Neural progenitor cell (in vitro differentiated cells): Measurements from ENCODE around the gene NTF3. TPM values are rescaled to one million over a fixed set of nuclear protein-coding genes. Genes with fewer than 3 reads are reported as not detected.

Experiments used
- DNase-seq: peaks from one replicate; pipeline ENCODE4 v3.0.0-alpha.2; 2016; ENCODE audit warnings: low spot score
- H2AFZ ChIP-seq: fragments of 200-600 bp; sonication (generic); replicated peaks from 2 replicates; pipeline ENCODE4 v1.6.1; 2016; ENCODE audit warnings: antibody characterized with exemption
- H3F3A ChIP-seq: fragments of 200-600 bp; sonication (generic); 2 replicates; pipeline ENCODE4 v1.6.1; 2016; ENCODE audit warnings: antibody characterized with exemption, low read depth
- H3K27ac ChIP-seq: fragments of 200-600 bp; sonication (generic); 2 replicates; pipeline ENCODE4 v1.5.1; 2016; ENCODE audit warnings: mild to moderate bottlenecking
- H3K27me3 ChIP-seq: fragments of 200-600 bp; sonication (generic); 2 replicates; pipeline ENCODE4 v1.6.1; 2016; ENCODE audit warnings: mild to moderate bottlenecking, moderate library complexity
- H3K36me3 ChIP-seq: fragments of 200-600 bp; sonication (generic); 2 replicates; pipeline ENCODE4 v1.5.1; 2016
- H3K4me1 ChIP-seq: fragments of 200-600 bp; sonication (generic); 2 replicates; pipeline ENCODE4 v1.6.1; 2016; ENCODE audit warnings: mixed run types
- H3K4me2 ChIP-seq: fragments of 200-600 bp; sonication (generic); 2 replicates; pipeline ENCODE4 v1.6.1; 2016
- H3K4me3 ChIP-seq: fragments of 200-600 bp; sonication (generic); 2 replicates; pipeline ENCODE4 v1.5.1; 2016
- H3K79me2 ChIP-seq: fragments of 200-600 bp; sonication (generic); 2 replicates; pipeline ENCODE4 v1.6.1; 2016; ENCODE audit warnings: low read depth
- H3K9ac ChIP-seq: fragments of 200-600 bp; sonication (generic); 2 replicates; pipeline ENCODE4 v1.6.1; 2016
- H3K9me3 ChIP-seq: fragments of 200-600 bp; sonication (generic); 2 replicates; pipeline ENCODE4 v1.5.1; 2016; ENCODE audit warnings: low read depth
- H4K20me1 ChIP-seq: fragments of 200-600 bp; sonication (generic); 2 replicates; pipeline ENCODE4 v1.6.1; 2016; ENCODE audit warnings: low read depth
- H3K27ac Mint-ChIP-seq: 3 replicates; pipeline ENCODE4 v1.8.0; 2021; ENCODE audit warnings: mixed read lengths
- H3K27me3 Mint-ChIP-seq: 2 replicates; pipeline ENCODE4 v1.8.0; 2022; ENCODE audit warnings: low read depth, mild to moderate bottlenecking, inconsistent platforms, moderate library complexity, mixed read lengths; ENCODE audit not compliant: insufficient read depth
- H3K36me3 Mint-ChIP-seq: 3 replicates; pipeline ENCODE4 v1.8.0; 2021; ENCODE audit warnings: mixed read lengths
- H3K4me1 Mint-ChIP-seq: 3 replicates; pipeline ENCODE4 v1.8.0; 2021; ENCODE audit warnings: mixed read lengths
- H3K4me3 Mint-ChIP-seq: 3 replicates; pipeline ENCODE4 v1.8.0; 2021; ENCODE audit warnings: mild to moderate bottlenecking, moderate library complexity, mixed read lengths
- H3K9me3 Mint-ChIP-seq: 3 replicates; pipeline ENCODE4 v1.8.0; 2020; ENCODE audit warnings: mixed read lengths
- CTCF ChIP-seq: fragments of 200-600 bp; sonication (generic); IDR thresholded peaks from 2 replicates; pipeline ENCODE4 v1.5.1; 2017; ENCODE audit warnings: antibody characterized with exemption, mild to moderate bottlenecking
- EZH2 ChIP-seq: fragments of 200-600 bp; sonication (generic); IDR thresholded peaks from 2 replicates; pipeline ENCODE4 v1.6.1; 2017; ENCODE audit warnings: antibody characterized with exemption, mild to moderate bottlenecking, moderate library complexity
- EZH2phosphoT487 ChIP-seq: fragments of 200-600 bp; sonication (generic); IDR thresholded peaks from 2 replicates; pipeline ENCODE4 v1.6.1; 2017; ENCODE audit warnings: antibody characterized with exemption
- total RNA-seq: library from RNA; depleted of rRNA; stranded (reverse); fragments of >200 nt; gene quantifications from 2 replicates; pipeline ENCODE4 v1.2.3, GENCODE V29; 2015; ENCODE audit warnings: low replicate concordance

Gene NTF3
- total RNA-seq, 1 donor from 2014 or later: 6.7 TPM

DNA sequence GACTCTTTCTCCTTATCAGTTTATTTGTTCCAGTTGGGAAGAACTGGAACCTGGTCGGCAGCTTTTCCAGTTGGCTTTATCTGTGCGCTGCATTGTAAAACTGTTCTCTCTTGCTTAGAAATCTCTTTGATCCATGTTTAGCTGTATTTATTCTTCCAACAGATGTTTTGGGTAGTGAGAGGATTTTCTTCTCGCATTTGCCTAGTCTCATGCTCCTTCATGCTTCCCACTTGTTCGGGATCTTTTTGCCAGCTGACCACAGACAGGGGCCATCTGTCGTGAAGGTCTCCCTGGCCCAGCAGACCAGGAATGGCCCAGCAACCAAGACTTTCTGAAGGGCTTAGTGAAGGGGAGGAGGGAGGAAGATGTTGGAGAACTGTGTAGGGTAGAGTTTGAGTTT lies 21.6 kb downstream of the NTF3 start:
- TF ChIP-seq EZH2phosphoT487: no peak
- TF ChIP-seq CTCF: no peak
- no peak for TF ChIP-seq EZH2
- Histone ChIP-seq H3K36me3 (no peaks in the 10 kb centered on the region), H3K27me3 (no peaks in the 10 kb centered on the region), H3K9me3 (no peaks in the 10 kb centered on the region), H4K20me1 (peaks cover 50% of the 10 kb centered on the region), H3K4me3 (no peak overlapping the region), H3K4me1 (peaks cover 11% of the 10 kb centered on the region), H3K4me2 (no peak overlapping the region), H3F3A (no peaks in the 10 kb centered on the region), H2AFZ (no peak overlapping the region), H3K79me2 (no peaks in the 10 kb centered on the region), H3K9ac (no peak overlapping the region), H3K27ac (no peak overlapping the region)
- Mint-ChIP-seq H3K27ac (no peak overlapping the region), H3K27me3 (peaks cover 4% of the 10 kb centered on the region), H3K4me1 (peaks cover 6% of the 10 kb centered on the region), H3K9me3 (no peaks in the 10 kb centered on the region), H3K4me3 (no peak overlapping the region), H3K36me3 (no peaks in the 10 kb centered on the region)
- no peak for DNase-seq

DNA sequence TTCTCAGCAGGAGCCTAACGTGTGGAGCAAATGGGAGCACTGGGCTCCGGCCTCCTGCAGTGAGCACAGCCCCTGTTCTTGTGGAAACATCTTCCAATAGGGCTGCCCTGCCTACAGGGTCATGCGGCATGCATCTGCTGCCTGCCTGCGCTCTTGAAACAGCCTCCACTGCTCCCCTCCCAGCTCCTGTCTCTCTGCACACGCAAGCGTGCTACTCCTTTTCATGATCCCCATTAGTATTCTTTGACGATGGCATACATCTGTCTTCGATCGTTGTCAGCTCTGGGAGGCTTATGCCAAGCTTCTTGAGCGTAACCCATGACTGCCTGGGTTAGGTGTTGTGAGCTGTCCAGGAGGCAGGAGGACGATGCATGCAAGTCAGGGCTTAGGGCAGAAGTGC lies 23.1 kb downstream of the NTF3 start:
- TF ChIP-seq EZH2 (no peak), CTCF (no peak), EZH2phosphoT487 (no peak)
- no peak for DNase-seq
- Histone ChIP-seq H3K4me1 (peaks cover 11% of the 10 kb centered on the region), H4K20me1 (peaks cover 45% of the 10 kb centered on the region), H3K36me3 (no peaks in the 10 kb centered on the region), H3K79me2 (peaks cover 10% of the 10 kb centered on the region), H3K4me2 (no peak overlapping the region), H3K9ac (no peak overlapping the region), H3K27ac (no peak overlapping the region), H3K4me3 (no peak overlapping the region), H3K27me3 (no peaks in the 10 kb centered on the region), H2AFZ (no peak overlapping the region), H3F3A (no peaks in the 10 kb centered on the region), H3K9me3 (no peaks in the 10 kb centered on the region)
- Mint-ChIP-seq H3K4me3 (no peak overlapping the region), H3K27me3 (peaks cover 2% of the 10 kb centered on the region), H3K4me1 (peaks cover 6% of the 10 kb centered on the region), H3K9me3 (peaks cover 2% of the 10 kb centered on the region), H3K27ac (no peak overlapping the region), H3K36me3 (no peaks in the 10 kb centered on the region)

GRCh38 chr12:5456030-5456429 lies 24.1 kb downstream of the NTF3 start:
- peaks cover 40% of the 10 kb centered on the region for H4K20me1 ChIP-seq
- H3F3A ChIP-seq: no peaks in the 10 kb centered on the region
- H3K27me3 ChIP-seq: no peaks in the 10 kb centered on the region
- H3K9me3 ChIP-seq: no peaks in the 10 kb centered on the region
- no peak overlapping the region for H3K4me3 Mint-ChIP-seq
- TF ChIP-seq EZH2 (no peak), CTCF (no peak), EZH2phosphoT487 (no peak)
- peaks cover 11% of the 10 kb centered on the region for H3K4me1 ChIP-seq
- H3K9me3 Mint-ChIP-seq: peaks cover 2% of the 10 kb centered on the region
- H3K4me1 Mint-ChIP-seq: peaks cover 6% of the 10 kb centered on the region
- peaks cover 17% of the 10 kb centered on the region for H3K79me2 ChIP-seq
- no peak overlapping the region for H3K4me3 ChIP-seq
- H3K27ac Mint-ChIP-seq: no peak overlapping the region
- H3K4me2 ChIP-seq: no peak overlapping the region
- H3K27me3 Mint-ChIP-seq: peaks cover 2% of the 10 kb centered on the region
- no peak for DNase-seq
- H3K27ac ChIP-seq: no peak overlapping the region
- H2AFZ ChIP-seq: no peak overlapping the region
- H3K36me3 Mint-ChIP-seq: no peaks in the 10 kb centered on the region
- no peaks in the 10 kb centered on the region for H3K36me3 ChIP-seq
- H3K9ac ChIP-seq: no peak overlapping the region
